Left ventricle myocardium inferior (tissue), 1 donor: ENCODE results near the gene PRCP. TPM values are rescaled to one million over a fixed set of nuclear protein-coding genes. Genes with fewer than 3 reads are reported as not detected.

Source experiments
- DNase-seq: peaks from one replicate; pipeline ENCODE4 v3.0.0-alpha.2; 2020
- H3K27ac ChIP-seq: fragments of 200-600 bp; replicated peaks from 2 replicates; pipeline ENCODE4 v1.8.0; 2021
- H3K27me3 ChIP-seq: fragments of 200-600 bp; 2 replicates; pipeline ENCODE4 v1.8.0; 2021; ENCODE audit warnings: low read depth
- H3K36me3 ChIP-seq: fragments of 200-600 bp; 2 replicates; pipeline ENCODE4 v1.8.0; 2021
- H3K4me1 ChIP-seq: fragments of 200-600 bp; 2 replicates; pipeline ENCODE4 v1.8.0; 2021
- H3K4me3 ChIP-seq: fragments of 200-600 bp; 2 replicates; pipeline ENCODE4 v1.8.0; 2021; ENCODE audit warnings: mild to moderate bottlenecking, moderate library complexity
- H3K9me3 ChIP-seq: fragments of 200-600 bp; replicated peaks from 2 replicates; pipeline ENCODE4 v1.8.0; 2021
- CTCF ChIP-seq: fragments of 200-600 bp; IDR thresholded peaks from 2 replicates; pipeline ENCODE4 v1.8.0; 2021; ENCODE audit warnings: antibody characterized with exemption, mild to moderate bottlenecking, borderline replicate concordance
- intact Hi-C: fragments of 100-400 bp; cut with micrococcal nuclease; formaldehyde crosslinking; loops from one replicate; pipeline ENCODE4 v1.11.0; 2022
- total RNA-seq: library from RNA; stranded (reverse); fragmentation: NEBNext Ultra II Directional; extraction: Animal tissue kit (Norgen Biotek cat#: 25700); gene quantifications from one replicate; pipeline ENCODE4 v1.2.1, GENCODE V29; 2021
- donor health status: DM: no; HTN: yes; CAD: no; lungs with severe emphysema.

Gene PRCP
- total RNA-seq, 1 donor from 2014 or later, result 40.2 TPM

GRCh38 chr11:82909015-82909640, 8.9 kb upstream of the PRCP start:
- no peak overlapping the region for H3K4me3 ChIP-seq
- H3K27ac ChIP-seq, result no peak overlapping the region
- DNase-seq, result no peak
- TF ChIP-seq CTCF, result no peak
- H3K36me3 ChIP-seq, result no peaks in the 10 kb centered on the region
- peaks cover 9% of the 10 kb centered on the region for H3K9me3 ChIP-seq
- H3K27me3 ChIP-seq, result no peaks in the 10 kb centered on the region
- H3K4me1 ChIP-seq, result no peaks in the 10 kb centered on the region
- intact Hi-C loops, result loop anchor here (10.0 kb wide), 2 partner anchors 286 to 346 kb away; partner anchors contain the start of gene ANKRD42

- no peaks in the 10 kb centered on the region for H3K4me1 ChIP-seq
- intact Hi-C loops, result loop anchor here (10.0 kb wide), 2 partner anchors 286 to 346 kb away; partner anchors contain the start of gene ANKRD42
- H3K36me3 ChIP-seq, result no peaks in the 10 kb centered on the region
- H3K27me3 ChIP-seq, result no peaks in the 10 kb centered on the region
- no peak for TF ChIP-seq CTCF
- no peak overlapping the region for H3K4me3 ChIP-seq
- no peak overlapping the region for H3K27ac ChIP-seq
- no peak for DNase-seq
- peaks cover 9% of the 10 kb centered on the region for H3K9me3 ChIP-seq
Measured at GRCh38 chr11:82908311-82908710, 8.1 kb upstream of the PRCP start.

DNA sequence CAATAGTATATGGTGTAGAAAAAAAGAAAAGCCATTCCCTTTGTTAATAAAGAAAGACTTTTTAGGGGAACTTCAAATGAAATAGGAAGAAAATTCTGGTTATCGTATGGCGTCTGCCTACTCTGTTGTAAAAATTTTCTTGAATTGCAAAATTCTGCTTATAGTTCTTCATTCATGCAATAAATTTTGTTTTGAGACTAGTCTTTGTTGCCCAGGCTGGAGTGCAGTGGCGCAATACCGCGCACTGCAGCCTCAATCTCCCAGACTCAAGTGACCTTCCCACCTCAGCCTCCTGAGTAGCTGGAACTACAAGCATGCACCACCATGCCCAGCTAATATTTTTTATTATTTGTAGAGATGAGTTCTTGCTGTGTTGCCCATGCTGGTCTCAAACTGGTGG, 7.1 kb upstream of the PRCP start:
- H3K36me3 ChIP-seq, result no peaks in the 10 kb centered on the region
- H3K27ac ChIP-seq, result no peak overlapping the region
- TF ChIP-seq CTCF, result no peak
- H3K9me3 ChIP-seq, result peaks cover 9% of the 10 kb centered on the region
- intact Hi-C loops, result loop anchor here (10.0 kb wide), 2 partner anchors 287 to 347 kb away; partner anchors contain the start of gene ANKRD42
- H3K4me3 ChIP-seq, result no peak overlapping the region
- DNase-seq, result no peak
- no peaks in the 10 kb centered on the region for H3K4me1 ChIP-seq
- no peaks in the 10 kb centered on the region for H3K27me3 ChIP-seq

GRCh38 chr11:82906931-82907330, 6.7 kb upstream of the PRCP start:
- peaks cover 2% of the 10 kb centered on the region for H3K4me1 ChIP-seq
- DNase-seq, result no peak
- no peaks in the 10 kb centered on the region for H3K36me3 ChIP-seq
- peaks cover 5% of the 10 kb centered on the region for H3K9me3 ChIP-seq
- H3K27ac ChIP-seq, result no peak overlapping the region
- H3K4me3 ChIP-seq, result no peak overlapping the region
- H3K27me3 ChIP-seq, result no peaks in the 10 kb centered on the region
- intact Hi-C loops, result loop anchor here (10.0 kb wide), 2 partner anchors 288 to 348 kb away; partner anchors contain the start of gene ANKRD42
- TF ChIP-seq CTCF, result no peak

DNA sequence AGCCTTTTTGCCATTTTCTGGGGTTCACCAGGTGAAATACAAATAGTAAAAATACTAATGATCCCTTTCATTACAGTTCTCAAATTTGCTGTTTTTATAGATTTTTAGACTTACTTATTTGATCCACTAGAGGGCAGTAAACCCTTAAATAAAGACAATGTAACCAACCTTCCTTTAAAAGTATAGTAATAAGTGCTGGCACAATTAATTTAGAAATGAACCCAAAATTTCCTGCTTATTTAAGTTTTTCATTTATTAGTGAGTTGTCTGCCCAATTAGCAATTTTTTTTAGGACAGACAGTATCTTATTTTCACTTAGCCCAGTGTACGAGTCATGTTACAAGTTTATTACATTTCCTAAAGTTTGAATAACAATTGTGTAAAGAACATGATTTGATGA, 6.0 kb upstream of the PRCP start:
- H3K27ac ChIP-seq, result no peak overlapping the region
- no peak overlapping the region for H3K4me3 ChIP-seq
- peak; percentile 73 for TF ChIP-seq CTCF
- intact Hi-C loops, result loop anchor here (10.0 kb wide), 2 partner anchors 289 to 349 kb away; partner anchors contain the start of gene ANKRD42
- no peaks in the 10 kb centered on the region for H3K27me3 ChIP-seq
- no peak for DNase-seq
- peaks cover 7% of the 10 kb centered on the region for H3K4me1 ChIP-seq
- no peaks in the 10 kb centered on the region for H3K9me3 ChIP-seq
- H3K36me3 ChIP-seq, result no peaks in the 10 kb centered on the region
